ENCODE measurements around the gene PSKH1.

Gene PSKH1

DNA sequence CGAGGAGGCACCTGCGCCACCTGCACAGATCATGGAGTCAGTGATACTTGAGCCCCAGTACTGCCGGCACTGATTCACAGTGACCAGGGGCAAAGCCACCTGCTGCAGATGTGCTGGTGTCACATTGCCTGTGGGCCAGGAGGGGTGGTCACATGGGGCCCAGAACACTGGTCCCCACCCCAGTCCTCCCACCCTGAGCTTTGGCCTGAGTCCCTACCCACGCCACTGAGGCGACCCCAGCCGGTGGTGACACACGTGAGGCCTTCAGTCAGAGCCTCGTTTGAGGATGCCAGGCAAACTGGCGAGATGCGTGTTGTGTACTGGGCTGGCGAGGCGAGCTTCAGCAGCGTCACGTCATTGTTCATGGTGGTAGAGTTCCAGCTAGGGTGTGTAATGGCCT, 37.1 kb downstream of the PSKH1 start:
- Histone ChIP-seq H2AFZ (ENCODE audit: low read length) (no peak overlapping the region), H3K27me3 (ENCODE audit: insufficient read depth, low read length, poor library complexity, severe bottlenecking) (no peaks in the 10 kb centered on the region), H3K4me1 (ENCODE audit: insufficient read depth, low read length, poor library complexity, severe bottlenecking) (peaks cover 6% of the 10 kb centered on the region), H3K4me3 (ENCODE audit: low read length, poor library complexity, severe bottlenecking) (no peak overlapping the region), H4K20me1 (ENCODE audit: insufficient read depth, low read length, poor library complexity, severe bottlenecking) (peaks cover 4% of the 10 kb centered on the region), H3K9me3 (ENCODE audit: insufficient read depth, low read depth, low read length) (no peaks in the 10 kb centered on the region), H3K9ac (ENCODE audit: low read depth, low read length, poor library complexity, severe bottlenecking) (no peak overlapping the region), H3K36me3 (ENCODE audit: insufficient read depth, low read length) (peaks cover 13% of the 10 kb centered on the region; the same call in 1 of the 2 replicates), H3K79me2 (ENCODE audit: insufficient read depth, low read length) (peaks cover 3% of the 10 kb centered on the region; the same call in 1 of the 2 replicates), H3K4me2 (ENCODE audit: low read depth, low read length, poor library complexity, severe bottlenecking) (no peak overlapping the region), H3F3A (ENCODE audit: low read depth) (no peaks in the 10 kb centered on the region), H3K9me2 (replicated peaks; ENCODE audit: low read depth, low read length) (no peaks in the 10 kb centered on the region)
- TF ChIP-seq, protein P1, sequence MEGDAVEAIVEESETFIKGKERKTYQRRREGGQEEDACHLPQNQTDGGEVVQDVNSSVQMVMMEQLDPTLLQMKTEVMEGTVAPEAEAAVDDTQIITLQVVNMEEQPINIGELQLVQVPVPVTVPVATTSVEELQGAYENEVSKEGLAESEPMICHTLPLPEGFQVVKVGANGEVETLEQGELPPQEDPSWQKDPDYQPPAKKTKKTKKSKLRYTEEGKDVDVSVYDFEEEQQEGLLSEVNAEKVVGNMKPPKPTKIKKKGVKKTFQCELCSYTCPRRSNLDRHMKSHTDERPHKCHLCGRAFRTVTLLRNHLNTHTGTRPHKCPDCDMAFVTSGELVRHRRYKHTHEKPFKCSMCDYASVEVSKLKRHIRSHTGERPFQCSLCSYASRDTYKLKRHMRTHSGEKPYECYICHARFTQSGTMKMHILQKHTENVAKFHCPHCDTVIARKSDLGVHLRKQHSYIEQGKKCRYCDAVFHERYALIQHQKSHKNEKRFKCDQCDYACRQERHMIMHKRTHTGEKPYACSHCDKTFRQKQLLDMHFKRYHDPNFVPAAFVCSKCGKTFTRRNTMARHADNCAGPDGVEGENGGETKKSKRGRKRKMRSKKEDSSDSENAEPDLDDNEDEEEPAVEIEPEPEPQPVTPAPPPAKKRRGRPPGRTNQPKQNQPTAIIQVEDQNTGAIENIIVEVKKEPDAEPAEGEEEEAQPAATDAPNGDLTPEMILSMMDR (conservative IDR thresholded peaks at IDR 0.05; ENCODE audit: low read length): no peak
- no peak for TF ChIP-seq EZH2phosphoT487 (IDR thresholded peaks at IDR 0.05; ENCODE audit: borderline replicate concordance)

DNA sequence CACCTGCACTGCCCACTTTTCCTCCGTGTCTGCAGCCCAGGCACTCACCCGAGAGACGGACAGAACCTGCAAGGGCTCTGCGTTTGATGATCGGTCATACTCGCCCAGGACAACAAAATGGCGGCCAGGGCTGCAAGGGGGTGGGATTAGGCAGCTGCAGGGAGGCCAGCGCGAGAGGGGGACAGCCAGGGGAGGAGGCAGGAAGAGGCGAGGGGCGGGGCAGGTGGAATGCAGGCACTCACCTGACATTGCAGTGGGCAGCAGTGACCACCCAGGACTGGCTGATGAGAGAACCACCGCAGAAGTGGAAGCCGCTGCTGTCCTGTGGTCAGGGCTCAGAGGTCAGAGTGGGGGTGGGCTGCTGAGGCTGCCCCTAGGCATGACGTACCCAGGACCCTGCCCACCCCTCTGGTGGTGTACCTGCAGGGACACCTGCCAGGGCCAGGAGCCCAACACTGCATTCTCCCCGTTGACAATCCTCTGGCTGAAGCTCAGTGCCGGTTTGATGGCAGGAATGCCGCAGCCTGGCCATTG, 37.7 kb downstream of the PSKH1 start:
- Histone ChIP-seq H3F3A (ENCODE audit: low read depth) (no peaks in the 10 kb centered on the region), H3K9me2 (replicated peaks; ENCODE audit: low read depth, low read length) (no peaks in the 10 kb centered on the region), H3K4me2 (ENCODE audit: low read depth, low read length, poor library complexity, severe bottlenecking) (no peak overlapping the region), H3K36me3 (ENCODE audit: insufficient read depth, low read length) (peaks cover 13% of the 10 kb centered on the region; the same call in 1 of the 2 replicates), H2AFZ (ENCODE audit: low read length) (no peak overlapping the region), H4K20me1 (ENCODE audit: insufficient read depth, low read length, poor library complexity, severe bottlenecking) (peaks cover 7% of the 10 kb centered on the region), H3K9ac (ENCODE audit: low read depth, low read length, poor library complexity, severe bottlenecking) (no peak overlapping the region), H3K4me3 (ENCODE audit: low read length, poor library complexity, severe bottlenecking) (no peak overlapping the region), H3K4me1 (ENCODE audit: insufficient read depth, low read length, poor library complexity, severe bottlenecking) (peaks cover 8% of the 10 kb centered on the region), H3K9me3 (ENCODE audit: insufficient read depth, low read depth, low read length) (no peaks in the 10 kb centered on the region), H3K27me3 (ENCODE audit: insufficient read depth, low read length, poor library complexity, severe bottlenecking) (no peaks in the 10 kb centered on the region), H3K79me2 (ENCODE audit: insufficient read depth, low read length) (peaks cover 6% of the 10 kb centered on the region; the same call in 1 of the 2 replicates)
- TF ChIP-seq EZH2phosphoT487 (IDR thresholded peaks at IDR 0.05; ENCODE audit: borderline replicate concordance): no peak
- TF ChIP-seq, protein P1 (conservative IDR thresholded peaks at IDR 0.05; ENCODE audit: low read length): no peak

DNA sequence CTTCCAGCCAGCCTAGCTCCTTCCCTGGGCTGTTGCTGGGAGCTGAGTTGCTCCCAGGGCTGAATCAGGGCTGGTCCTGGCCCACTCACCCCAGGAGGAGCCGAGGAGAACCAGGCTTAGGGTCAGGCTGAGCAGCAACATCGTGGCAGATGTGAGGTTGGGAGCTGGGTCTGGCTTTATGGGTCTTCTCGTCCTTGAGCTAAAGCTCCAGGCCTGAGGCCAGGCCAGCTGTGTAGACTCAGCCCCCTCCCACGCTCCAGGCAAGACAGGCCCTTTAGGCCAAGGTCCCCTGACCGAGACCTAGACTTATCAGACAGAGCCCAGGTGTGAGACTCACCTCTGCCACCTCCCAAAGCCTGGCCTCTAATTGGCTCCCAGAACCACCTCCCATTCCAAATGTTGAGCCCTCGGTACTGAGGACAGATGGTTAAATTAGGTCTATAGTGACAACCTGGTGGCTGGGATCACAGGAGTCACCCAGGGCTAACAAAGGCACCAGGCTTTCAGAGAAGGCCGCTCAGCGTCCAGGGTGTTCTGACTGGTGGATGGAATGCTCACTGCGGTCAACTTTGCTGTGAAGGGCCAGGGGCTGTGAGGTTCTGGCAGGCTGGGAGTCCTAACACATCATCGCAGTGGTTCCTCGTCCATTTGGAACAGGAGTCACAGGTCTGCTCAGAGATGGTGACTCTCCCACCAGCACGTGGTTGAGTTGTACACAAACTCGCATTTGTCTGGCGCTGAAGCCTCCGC, 38.8 kb downstream of the PSKH1 start, which contains the start of gene CTRL:
Gene CTRL (minus strand): TSS at position 151 of the 750 bp plus-strand sequence. CDS start 10 bp downstream, at position 141.
- Histone ChIP-seq H3K9me2 (replicated peaks; ENCODE audit: low read depth, low read length) (no peaks in the 10 kb centered on the region), H3K79me2 (ENCODE audit: insufficient read depth, low read length) (peaks cover 17% of the 10 kb centered on the region; the same call in 1 of the 2 replicates), H3K4me1 (ENCODE audit: insufficient read depth, low read length, poor library complexity, severe bottlenecking) (peaks cover 5% of the 10 kb centered on the region), H2AFZ (ENCODE audit: low read length) (no peak within 1 kb of the TSS), H3K36me3 (ENCODE audit: insufficient read depth, low read length) (peaks cover 13% of the 10 kb centered on the region; the same call in 1 of the 2 replicates), H4K20me1 (ENCODE audit: insufficient read depth, low read length, poor library complexity, severe bottlenecking) (peaks cover 7% of the 10 kb centered on the region), H3K4me2 (ENCODE audit: low read depth, low read length, poor library complexity, severe bottlenecking) (no peak within 1 kb of the TSS), H3K27me3 (ENCODE audit: insufficient read depth, low read length, poor library complexity, severe bottlenecking) (no peaks in the 10 kb centered on the region), H3F3A (ENCODE audit: low read depth) (no peaks in the 10 kb centered on the region), H3K4me3 (ENCODE audit: low read length, poor library complexity, severe bottlenecking) (no peak within 1 kb of the TSS), H3K9ac (ENCODE audit: low read depth, low read length, poor library complexity, severe bottlenecking) (no peak within 1 kb of the TSS), H3K9me3 (ENCODE audit: insufficient read depth, low read depth, low read length) (no peaks in the 10 kb centered on the region)
- TF ChIP-seq, protein P1 (conservative IDR thresholded peaks at IDR 0.05; ENCODE audit: low read length): no peak

All from Loucy (cell line).